Panc1 (cell line): ENCODE measurements around the gene ATP6V0D1. TPM values are rescaled to one million over a fixed set of nuclear protein-coding genes. Genes with fewer than 3 reads are reported as not detected.

Experiments used
- ATAC-seq: fragments of 200-7000 bp; cut with Tn5 transposase; 2 replicates; pipeline ENCODE4 v1.9.1; 2020; ENCODE audit warnings: mild to moderate bottlenecking, moderate library complexity
- BruUV-seq: library from RNA; stranded (reverse); fragments of 400-500 nt; replicated peaks from 2 replicates; lab custom pipeline; 2021; lab: Mats Ljungman, UMichigan
- CTCF ChIA-PET: fragments of 300-600 bp; sonication (Branson Sonifier 250); formaldehyde crosslinking; loops from one replicate; lab custom pipeline; 2022; ENCODE audit warnings: antibody characterized with exemption; lab: Charles Lee
- POLR2A ChIA-PET: fragments of 300-600 bp; sonication (Branson Sonifier 250); formaldehyde crosslinking; loops from one replicate; lab custom pipeline; 2022; ENCODE audit warnings: antibody characterized with exemption; lab: Charles Lee
- DNase-seq: peaks from one replicate; pipeline ENCODE4 v3.0.0-alpha.2; 2010; ENCODE audit warnings: low read depth, low spot score
- H3K27ac ChIP-seq: 2 replicates; pipeline ENCODE4 v1.5.1; 2011; ENCODE audit warnings: mild to moderate bottlenecking, low read length, inconsistent platforms
- H3K27me3 ChIP-seq: fragments of 200-500 bp; sonication (Bioruptor generic); 2 replicates; pipeline ENCODE4 v1.6.0; 2014; ENCODE audit warnings: low read length, inconsistent platforms; ENCODE audit not compliant: control insufficient read depth, insufficient read depth
- H3K36me3 ChIP-seq: fragments of 200-500 bp; sonication (Bioruptor generic); 2 replicates; pipeline ENCODE4 v1.5.1; 2014; ENCODE audit warnings: inconsistent platforms, mild to moderate bottlenecking, low read length, moderate library complexity; ENCODE audit not compliant: control insufficient read depth, insufficient read depth
- H3K4me1 ChIP-seq: 2 replicates; pipeline ENCODE4 v1.5.1; 2011; ENCODE audit warnings: inconsistent platforms, mild to moderate bottlenecking, low read length, moderate library complexity; ENCODE audit not compliant: control insufficient read depth, insufficient read depth
- H3K4me3 ChIP-seq, 2 experiments: 2 replicates each; pipeline ENCODE4 v1.5.1; 2011 to 2012; ENCODE audit warnings: low read depth in 2 of 2, low read length in 2 of 2, mild to moderate bottlenecking in 2 of 2, inconsistent platforms in 1 of 2, moderate library complexity in 1 of 2
- H3K9me3 ChIP-seq: fragments of 200-500 bp; sonication (Bioruptor generic); 2 replicates; pipeline ENCODE4 v1.5.1; 2014; ENCODE audit warnings: low read depth, mild to moderate bottlenecking, inconsistent platforms, low read length, moderate library complexity; ENCODE audit not compliant: control insufficient read depth, insufficient read depth
- CTCF ChIP-seq: fragments of 450-650 bp; IDR thresholded peaks from 2 replicates; pipeline ENCODE4 v1.5.1; 2017; ENCODE audit warnings: mild to moderate bottlenecking
- POLR2AphosphoS5 ChIP-seq: IDR thresholded peaks from 2 replicates; pipeline ENCODE4 v1.6.1; 2012; ENCODE audit warnings: mild to moderate bottlenecking, low read depth, low read length, moderate library complexity
- REST ChIP-seq, 2 experiments: IDR thresholded peaks; 2 replicates each; pipeline ENCODE4 v1.6.1; 2011 to 2012; ENCODE audit warnings: low read depth in 2 of 2, control low read depth in 1 of 2, low read length in 1 of 2, mild to moderate bottlenecking in 1 of 2, moderate library complexity in 1 of 2; ENCODE audit not compliant: insufficient read depth in 1 of 2
- SIN3A ChIP-seq: IDR thresholded peaks from 2 replicates; pipeline ENCODE4 v1.6.1; 2012; ENCODE audit warnings: low read depth, mild to moderate bottlenecking, low read length, moderate library complexity, borderline replicate concordance; ENCODE audit not compliant: insufficient read depth
- TCF7L2 ChIP-seq: IDR thresholded peaks from 2 replicates; pipeline ENCODE4 v1.6.1; 2011; ENCODE audit warnings: mild to moderate bottlenecking, low read depth, low read length, inconsistent platforms
- in situ Hi-C: cut with HindIII; loops from 2 replicates; pipeline ENCODE4 v1.10.0; 2016; ENCODE audit warnings: low sequenced_read_pairs, low pct_unique_long_range_greater_than_20kb
- intact Hi-C: fragments of 100-400 bp; cut with micrococcal nuclease; formaldehyde crosslinking; loops from one replicate; pipeline ENCODE4 v1.10.0; 2022; ENCODE audit not compliant: unreplicated experiment
- total RNA-seq: library from RNA; stranded (reverse); gene quantifications from one replicate; pipeline ENCODE4 v1.2.1, GENCODE V29; 2021; ENCODE audit not compliant: unreplicated experiment

Gene ATP6V0D1
- total RNA-seq, 1 experiment from 2014 or later: 70.8 TPM

GRCh38 chr16:67483731-67484525 is 3.0 kb upstream of the ATP6V0D1 start:
- in situ Hi-C loops: no loop called here
- intact Hi-C loops: no loop called here
- no peak for TF ChIP-seq POLR2AphosphoS5
- ChIA-PET CTCF (no interaction called here), POLR2A (no interaction called here)
- no TSS peak for BruUV-seq
- no peak overlapping the region for H3K4me3 ChIP-seq
- H3K4me1 ChIP-seq: peaks cover 4% of the 10 kb centered on the region; the same call in 1 of the 2 replicates
- DNase-seq (no peak), ATAC-seq (no peak)
- no peaks in the 10 kb centered on the region; the same call in 1 of the 2 replicates for H3K36me3 ChIP-seq
- H3K9me3 ChIP-seq: no peaks in the 10 kb centered on the region
- no peaks in the 10 kb centered on the region for H3K27me3 ChIP-seq
- no peak overlapping the region for H3K27ac ChIP-seq

- Histone ChIP-seq H3K36me3 (no peaks in the 10 kb centered on the region; the same call in 1 of the 2 replicates), H3K4me1 (peaks cover 5% of the 10 kb centered on the region; the same call in 1 of the 2 replicates), H3K4me3 (no peak within 1 kb of the TSS), H3K27me3 (no peaks in the 10 kb centered on the region), H3K9me3 (no peaks in the 10 kb centered on the region), H3K27ac (no peak within 1 kb of the TSS)
- no TSS peak for BruUV-seq
- ATAC-seq (no peak), DNase-seq (no peak)
- intact Hi-C loops: no loop called here
- CTCF ChIA-PET: no interaction called here
- POLR2A ChIA-PET: no interaction called here
- TF ChIP-seq TCF7L2 (no peak), CTCF (no peak), SIN3A (no peak), REST (IDR thresholded peaks at IDR 0.05; ENCODE audit: insufficient read depth in 1 of 2, low read depth in 2 of 2, low read length in 1 of 2) (no peak), POLR2AphosphoS5 (no peak)
- in situ Hi-C loops: no loop called here
Observed at GRCh38 chr16:67483150-67483549, 2.2 kb upstream of the ATP6V0D1 start, which contains the start of gene AGRP. Gene AGRP, minus strand, starts transcription at chr16:67483547. Its CDS starts 149 bp downstream, at chr16:67483398.
